HCT116 (cell line): ENCODE data around the gene ALDH7A1. TPM values are rescaled to one million over a fixed set of nuclear protein-coding genes. Genes with fewer than 3 reads are reported as not detected.
A peak's percentile ranks its signal among the peaks of the same experiment; 100 is the strongest.

Experiments
- ATAC-seq: fragments of 200-7000 bp; cut with Tn5 transposase; 2 replicates; pipeline ENCODE4 v1.9.1; 2020; ENCODE audit warnings: mild to moderate bottlenecking, moderate library complexity
- BruUV-seq: library from RNA; stranded (reverse); fragments of 400-500 nt; replicated peaks from 2 replicates; lab custom pipeline; 2021; lab: Mats Ljungman, UMichigan
- CTCF ChIA-PET: fragments of 300-600 bp; sonication (Branson Sonifier 250); formaldehyde crosslinking; loops from one replicate; lab custom pipeline; 2021; ENCODE audit warnings: antibody characterized with exemption; lab: Charles Lee
- POLR2A ChIA-PET: fragments of 300-600, 350-600 bp; sonication (Branson Sonifier 250); formaldehyde crosslinking; loops from one replicate; lab custom pipeline; 2021; ENCODE audit warnings: antibody characterized with exemption; lab: Charles Lee
- RAD21 ChIA-PET, 2 experiments: fragments of 300-600 bp; sonication (Branson Sonifier 250); formaldehyde crosslinking; loops; one replicate each; lab custom pipeline; 2023; ENCODE audit warnings: low total read pairs in 2 of 2; ENCODE audit not compliant: uncharacterized antibody in 2 of 2, unreplicated experiment in 2 of 2, low non-redundant PET in 1 of 2; lab: Charles Lee
- DNase-seq: peaks from one replicate; pipeline ENCODE4 v3.0.0-alpha.2; 2010; ENCODE audit warnings: low read depth, low spot score
- H2AFZ ChIP-seq: fragments of 200-600 bp; shearing (Covaris generic), sonication (generic); 2 replicates; pipeline ENCODE4 v1.6.1; 2017; ENCODE audit warnings: low read depth, mixed run types, mixed read lengths, antibody characterized with exemption, low read length; ENCODE audit not compliant: poor library complexity, severe bottlenecking
- H3K27ac ChIP-seq: 2 replicates; pipeline ENCODE4 v1.5.1; 2012; ENCODE audit warnings: low read depth, low read length
- H3K27me3 ChIP-seq: fragments of 200-600 bp; sonication (generic); 2 replicates; pipeline ENCODE4 v1.6.1; 2016; ENCODE audit warnings: mixed run types, low read length, mixed read lengths; ENCODE audit not compliant: insufficient read depth
- H3K36me3 ChIP-seq, 2 experiments: fragments of 200-500 bp in 1 of 2; fragments of 200-600 bp in 1 of 2; sonication (Bioruptor generic) in 1 of 2; sonication (generic) in 1 of 2; 2 replicates each; pipeline versions ENCODE4 v1.5.1 to v1.6.1; 2014 to 2016; ENCODE audit warnings: low read length in 2 of 2, inconsistent platforms in 1 of 2, mixed read lengths in 1 of 2, mixed run types in 1 of 2; ENCODE audit not compliant: insufficient read depth in 2 of 2, control insufficient read depth in 1 of 2
- H3K4me1 ChIP-seq, 2 experiments: fragments of 200-600 bp in 1 of 2; sonication (generic) in 1 of 2; 2 replicates each; pipeline versions ENCODE4 v1.5.1 to v1.6.1; 2012 to 2017; ENCODE audit warnings: low read length in 2 of 2, inconsistent platforms in 1 of 2, mild to moderate bottlenecking in 1 of 2, mixed read lengths in 1 of 2, mixed run types in 1 of 2, moderate library complexity in 1 of 2; ENCODE audit not compliant: insufficient read depth in 2 of 2, control insufficient read depth in 1 of 2
- H3K4me2 ChIP-seq: fragments of 200-600 bp; sonication (generic); 2 replicates; pipeline ENCODE4 v1.6.1; 2017; ENCODE audit warnings: mixed run types, low read length, mixed read lengths
- H3K4me3 ChIP-seq, 2 experiments: fragments of 200-600 bp in 1 of 2; sonication (generic) in 1 of 2; replicated peaks in 1 of 2; 2 replicates each; pipeline ENCODE4 v1.5.1; 2011 to 2016; ENCODE audit warnings: low read length in 2 of 2, control low read depth in 1 of 2, low read depth in 1 of 2, mild to moderate bottlenecking in 1 of 2, mixed read lengths in 1 of 2, mixed run types in 1 of 2
- H3K79me2 ChIP-seq: fragments of 200-600 bp; sonication (generic); 2 replicates; pipeline ENCODE4 v1.6.1; 2017; ENCODE audit warnings: mild to moderate bottlenecking, mixed run types, low read length, moderate library complexity, mixed read lengths; ENCODE audit not compliant: insufficient read depth
- H3K9ac ChIP-seq: fragments of 200-600 bp; sonication (generic); 2 replicates; pipeline ENCODE4 v1.6.1; 2016; ENCODE audit warnings: low read length, mixed read lengths
- H3K9me2 ChIP-seq: fragments of 200-600 bp; sonication (generic), shearing (Covaris generic); 2 replicates; pipeline ENCODE4 v1.6.1; 2017; ENCODE audit warnings: mixed run types, mild to moderate bottlenecking, moderate library complexity; ENCODE audit not compliant: insufficient read depth
- H3K9me3 ChIP-seq, 2 experiments: fragments of 200-500 bp in 1 of 2; fragments of 200-600 bp in 1 of 2; sonication (Bioruptor generic) in 1 of 2; sonication (generic) in 1 of 2; 2 replicates each; pipeline ENCODE4 v1.6.1; 2014 to 2017; ENCODE audit warnings: low read length in 2 of 2, mixed read lengths in 2 of 2, inconsistent platforms in 1 of 2, low read depth in 1 of 2, mild to moderate bottlenecking in 1 of 2, mixed run types in 1 of 2, moderate library complexity in 1 of 2; ENCODE audit not compliant: control insufficient read depth in 1 of 2, insufficient read depth in 1 of 2
- H4K20me1 ChIP-seq: fragments of 200-600 bp; sonication (generic), shearing (Covaris generic); 2 replicates; pipeline ENCODE4 v1.6.1; 2017; ENCODE audit warnings: mixed run types, mild to moderate bottlenecking, moderate library complexity; ENCODE audit not compliant: insufficient read depth
- EZH2phosphoT487 ChIP-seq: fragments of 200-600 bp; IDR thresholded peaks from 2 replicates; pipeline ENCODE4 v1.6.1; 2018; ENCODE audit warnings: antibody characterized with exemption, borderline replicate concordance
- FOSL1 ChIP-seq: IDR thresholded peaks from 2 replicates; pipeline ENCODE4 v1.6.1; 2012; ENCODE audit warnings: low read depth
- JUND ChIP-seq: IDR thresholded peaks from 2 replicates; pipeline ENCODE4 v1.6.1; 2012
- SIN3A ChIP-seq: IDR thresholded peaks from 2 replicates; pipeline ENCODE4 v1.6.1; 2012; ENCODE audit warnings: low read depth
- SRF ChIP-seq: IDR thresholded peaks from 2 replicates; pipeline ENCODE4 v1.6.1; 2012; ENCODE audit warnings: low read depth
- YY1 ChIP-seq: IDR thresholded peaks from 2 replicates; pipeline ENCODE4 v1.6.1; 2011; ENCODE audit warnings: low read length, low read depth, moderate library complexity, mild to moderate bottlenecking; ENCODE audit not compliant: insufficient replicate concordance; ENCODE audit errors: extremely low read depth
- ZFX ChIP-seq: fragments of 450-650 bp; IDR thresholded peaks from 2 replicates; pipeline ENCODE4 v1.6.1; 2017
- intact Hi-C: fragments of 100-400 bp; cut with micrococcal nuclease; formaldehyde crosslinking; loops from 2 replicates; pipeline ENCODE4 v1.10.0; 2022
- total RNA-seq: library from RNA; stranded (reverse); gene quantifications from one replicate; pipeline ENCODE4 v1.2.1, GENCODE V29; 2021; ENCODE audit not compliant: unreplicated experiment
- TF ChIP-seq, protein P1 (sequence below): IDR thresholded peaks from 2 replicates; pipeline ENCODE4 v1.6.1; 2011; ENCODE audit warnings: mild to moderate bottlenecking, low read length, moderate library complexity; ENCODE audit not compliant: insufficient replicate concordance; ENCODE audit errors: extremely low read depth
- TF ChIP-seq, protein P2 (sequence below): IDR thresholded peaks from 2 replicates; pipeline ENCODE4 v1.6.1; 2012

Gene ALDH7A1
- total RNA-seq, 1 experiment from 2014 or later = 93.2 TPM

DNA sequence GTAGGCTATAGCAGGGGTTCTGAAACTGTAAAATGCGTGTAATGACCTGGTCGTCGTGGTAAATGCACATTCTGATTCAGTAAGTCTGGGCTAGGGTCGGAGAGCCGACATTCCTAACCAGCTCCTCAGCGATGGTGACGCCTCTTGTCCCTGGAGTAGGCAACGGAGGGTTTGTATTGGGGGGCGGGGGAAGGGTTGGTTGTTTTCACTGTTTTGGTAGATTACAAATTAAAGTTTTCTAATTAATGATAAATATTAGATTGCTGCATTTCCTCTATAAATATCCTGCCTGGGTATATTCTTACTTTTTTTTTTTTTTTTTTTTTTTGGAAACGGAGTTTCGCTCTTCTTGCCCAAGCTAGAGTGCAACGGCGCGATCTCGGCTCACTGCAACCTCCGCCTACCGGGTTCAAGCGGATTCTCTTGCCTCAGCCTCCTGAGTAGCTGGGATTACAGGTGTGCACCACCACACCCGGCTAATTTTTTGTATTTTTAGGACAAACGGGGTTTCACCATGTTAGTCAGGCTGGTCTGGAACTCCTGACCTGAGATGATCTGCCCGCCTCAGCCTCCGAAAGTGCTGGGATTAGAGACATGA is 566 bp upstream of the ALDH7A1 start:
- no peak for ATAC-seq
- Histone ChIP-seq H3K4me3 (peak overlapping the region; percentile 73 to 86), H3K27ac (peak overlapping the region; percentile 67), H4K20me1 (no peaks in the 10 kb centered on the region), H3K4me2 (peak overlapping the region; percentile 95), H3K9ac (peak overlapping the region; percentile 88), H3K4me1 (peaks cover 0 to 25% of the 10 kb centered on the region in 2 experiments; a peak in 3 of 4 replicates), H3K79me2 (peaks cover 20% of the 10 kb centered on the region), H3K9me3 (no peaks in the 10 kb centered on the region), H3K27me3 (no peaks in the 10 kb centered on the region), H3K9me2 (no peaks in the 10 kb centered on the region)
- TSS peak; percentile 94 for BruUV-seq
- ChIA-PET RAD21 (interaction anchor here in 1 of 2 experiments (1.1 kb wide), 1 partner anchor 242 kb away, joined by 3 read pairs; no protein-coding TSS in a partner anchor), POLR2A (interaction anchor here (0.8 to 1.7 kb wide), 5 partner anchors 10 to 257 kb away, joined by 3 to 4 read pairs (median 4); no protein-coding TSS in a partner anchor)
- intact Hi-C loops = loop anchor here (1.0 to 2.0 kb wide), 3 partner anchors 51 to 257 kb away; no protein-coding TSS in a partner anchor
- DNase-seq = no peak
- TF ChIP-seq JUND (no peak), ZFX (no peak), SRF (no peak), SIN3A (no peak), EZH2phosphoT487 (no peak), YY1 (no peak), FOSL1 (no peak)
- TF ChIP-seq, protein P1, sequence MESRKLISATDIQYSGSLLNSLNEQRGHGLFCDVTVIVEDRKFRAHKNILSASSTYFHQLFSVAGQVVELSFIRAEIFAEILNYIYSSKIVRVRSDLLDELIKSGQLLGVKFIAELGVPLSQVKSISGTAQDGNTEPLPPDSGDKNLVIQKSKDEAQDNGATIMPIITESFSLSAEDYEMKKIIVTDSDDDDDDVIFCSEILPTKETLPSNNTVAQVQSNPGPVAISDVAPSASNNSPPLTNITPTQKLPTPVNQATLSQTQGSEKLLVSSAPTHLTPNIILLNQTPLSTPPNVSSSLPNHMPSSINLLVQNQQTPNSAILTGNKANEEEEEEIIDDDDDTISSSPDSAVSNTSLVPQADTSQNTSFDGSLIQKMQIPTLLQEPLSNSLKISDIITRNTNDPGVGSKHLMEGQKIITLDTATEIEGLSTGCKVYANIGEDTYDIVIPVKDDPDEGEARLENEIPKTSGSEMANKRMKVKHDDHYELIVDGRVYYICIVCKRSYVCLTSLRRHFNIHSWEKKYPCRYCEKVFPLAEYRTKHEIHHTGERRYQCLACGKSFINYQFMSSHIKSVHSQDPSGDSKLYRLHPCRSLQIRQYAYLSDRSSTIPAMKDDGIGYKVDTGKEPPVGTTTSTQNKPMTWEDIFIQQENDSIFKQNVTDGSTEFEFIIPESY = no peak
- TF ChIP-seq, protein P2, sequence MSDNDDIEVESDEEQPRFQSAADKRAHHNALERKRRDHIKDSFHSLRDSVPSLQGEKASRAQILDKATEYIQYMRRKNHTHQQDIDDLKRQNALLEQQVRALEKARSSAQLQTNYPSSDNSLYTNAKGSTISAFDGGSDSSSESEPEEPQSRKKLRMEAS = no peak
- TF ChIP-seq, all 23 proteins: peak for 0
- H2AFZ ChIP-seq = peak overlapping the region; percentile 77
- peaks cover 0 to 3% of the 10 kb centered on the region in 2 experiments; a peak in 2 of 4 replicates for H3K36me3 ChIP-seq
- CTCF ChIA-PET = interaction anchor here (0.7 to 1.6 kb wide), 6 partner anchors 95 to 361 kb away, joined by 3 to 7 read pairs (median 3); no protein-coding TSS in a partner anchor
